ENCODE data around the gene PKD1L1.

- TF ChIP-seq YY1 (IDR thresholded peaks at IDR 0.05; ENCODE audit: low read depth): no peak
- no peak for TF ChIP-seq IRF3 (IDR thresholded peaks at IDR 0.05; ENCODE audit: low read depth, low read length)
- no peak for TF ChIP-seq EP300 (IDR thresholded peaks at IDR 0.05; ENCODE audit: borderline replicate concordance in 1 of 2, low read depth in 1 of 2, low read length in 1 of 2)
- TF ChIP-seq POLR2AphosphoS5 (IDR thresholded peaks at IDR 0.05; ENCODE audit: low read depth, low read length): no peak
- no peak for TF ChIP-seq REST (IDR thresholded peaks at IDR 0.05; ENCODE audit: low read depth, low read length)
- no peak for TF ChIP-seq CTCF (IDR thresholded peaks at IDR 0.05)
- no peak for TF ChIP-seq USF1 (IDR thresholded peaks at IDR 0.05; ENCODE audit: borderline replicate concordance, low read depth)
These were observed 3.1 kb upstream of the PKD1L1 start for GRCh38 chr7:47951374-47951773.

Data from SK-N-SH (cell line).